ENCODE data around the gene BANF1. TPM values are rescaled to one million over a fixed set of nuclear protein-coding genes. Genes with fewer than 3 reads are reported as not detected.

BANF1 gene
- total and polyA plus RNA-seq, 2 of the 13 experiments (the other 11 are each of a cell fraction or from before 2014, with no cell fraction given): 40.5 to 86.5 TPM

- no peak for TF ChIP-seq ZZZ3 (CRISPR knock-in tag; IDR thresholded peaks at IDR 0.05; ENCODE audit: borderline replicate concordance)
- 0 out of 2 replicates have a peak, but pooled peaks have one; percentile 54 for TF ChIP-seq ZNF121 (CRISPR knock-in tag; IDR thresholded peaks at IDR 0.05)
- no peak for TF ChIP-seq KIAA2018 (CRISPR knock-in tag; IDR thresholded peaks at IDR 0.05; ENCODE audit: borderline replicate concordance)
- TF ChIP-seq ZNF773 (CRISPR knock-in tag; IDR thresholded peaks at IDR 0.05; ENCODE audit: borderline replicate concordance): no peak
- TF ChIP-seq ATF1 (CRISPR knock-in tag; IDR thresholded peaks at IDR 0.05): no peak
- 0 out of 2 replicates have a peak, but pooled peaks have one; percentile 9 for TF ChIP-seq FOXC1 (CRISPR knock-in tag; IDR thresholded peaks at IDR 0.05; ENCODE audit: borderline replicate concordance)
- no peak for TF ChIP-seq ZBTB43 (CRISPR knock-in tag; conservative IDR thresholded peaks at IDR 0.05)
These were observed 40.1 kb upstream of the BANF1 start (continued) for GRCh38 chr11:65962141-65962564.

All from HepG2 (cell line).